GM04504 (cell line): Measurements from ENCODE around the gene FUT7.
"Not testable (repeated sequence)": the region's sequence is repeated elsewhere in the genome, so short reads cannot be mapped to it uniquely, and the experiment has no call there.

Experiments used
- DNase-seq: peaks from one replicate; pipeline ENCODE4 v3.0.0-alpha.2; 2012; ENCODE audit warnings: low read depth

FUT7 gene

GRCh38 chr9:137066096-137066861 lies 34.4 kb upstream of the FUT7 start:
- DNase-seq: no peak

GRCh38 chr9:137065336-137065967 lies 33.6 kb upstream of the FUT7 start:
- no peak for DNase-seq

GRCh38 chr9:137064880-137065164 lies 32.9 kb upstream of the FUT7 start:
- no peak for DNase-seq

GRCh38 chr9:137064027-137064879 lies 32.4 kb upstream of the FUT7 start:
- DNase-seq: no peak

- DNase-seq: no peak
Observed at GRCh38 chr9:137063311-137064026, 31.6 kb upstream of the FUT7 start.

- DNase-seq: not testable (repeated sequence)
Observed at GRCh38 chr9:137062798-137063197, 30.9 kb upstream of the FUT7 start.

GRCh38 chr9:137062384-137062783 lies 30.5 kb upstream of the FUT7 start:
- no peak for DNase-seq

- no peak for DNase-seq
Observed at GRCh38 chr9:137058521-137059234, 26.8 kb upstream of the FUT7 start.

GRCh38 chr9:137057545-137057944 lies 25.7 kb upstream of the FUT7 start:
- no peak for DNase-seq

- no peak for DNase-seq
Observed at GRCh38 chr9:137056739-137057415, 25.0 kb upstream of the FUT7 start.

- peak; percentile 52 for DNase-seq
Observed at GRCh38 chr9:137055385-137056364, 23.8 kb upstream of the FUT7 start.

GRCh38 chr9:137054932-137055384 lies 23.1 kb upstream of the FUT7 start:
- DNase-seq: no peak

GRCh38 chr9:137053944-137054931 lies 22.4 kb upstream of the FUT7 start, which contains the start of gene ENTPD2:
Gene ENTPD2 (minus strand): TSS chr9:137054061. CDS start chr9:137053997, 64 bp downstream.
- no peak for DNase-seq

GRCh38 chr9:137052998-137053943 lies 21.4 kb upstream of the FUT7 start:
- no peak for DNase-seq

- no peak for DNase-seq
Observed at GRCh38 chr9:137052293-137052692, 20.4 kb upstream of the FUT7 start.

GRCh38 chr9:137051145-137051724 lies 19.3 kb upstream of the FUT7 start:
- DNase-seq: no peak

GRCh38 chr9:137050570-137050969 lies 18.7 kb upstream of the FUT7 start:
- no peak for DNase-seq
